ENCODE data around the gene DGAT2.

Gene DGAT2

DNA sequence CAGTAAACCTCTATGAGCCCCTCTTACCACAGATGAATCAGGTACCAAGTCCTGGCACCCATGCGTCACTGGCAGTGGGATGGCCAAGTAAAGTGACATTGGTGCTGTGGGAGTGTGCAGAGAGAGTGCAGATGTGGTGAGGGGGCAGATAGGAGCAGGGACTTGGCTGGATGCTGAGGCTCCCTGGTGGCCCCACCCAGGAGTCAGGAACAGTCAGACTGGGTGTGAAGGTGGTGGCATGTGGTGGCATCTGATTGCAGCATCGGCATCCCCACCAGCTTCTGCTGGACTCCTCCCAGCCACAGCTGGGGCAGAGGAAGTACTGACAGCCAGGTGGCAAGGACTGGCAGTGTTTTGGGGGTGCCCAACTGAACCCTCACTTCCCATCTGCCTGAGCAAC, 11.4 kb downstream of the DGAT2 start:
- no peak for DNase-seq (ENCODE audit: low read depth)
- H3K4me3 ChIP-seq (ENCODE audit: low read depth, low read length) = no peak overlapping the region
- TF ChIP-seq, protein P1, sequence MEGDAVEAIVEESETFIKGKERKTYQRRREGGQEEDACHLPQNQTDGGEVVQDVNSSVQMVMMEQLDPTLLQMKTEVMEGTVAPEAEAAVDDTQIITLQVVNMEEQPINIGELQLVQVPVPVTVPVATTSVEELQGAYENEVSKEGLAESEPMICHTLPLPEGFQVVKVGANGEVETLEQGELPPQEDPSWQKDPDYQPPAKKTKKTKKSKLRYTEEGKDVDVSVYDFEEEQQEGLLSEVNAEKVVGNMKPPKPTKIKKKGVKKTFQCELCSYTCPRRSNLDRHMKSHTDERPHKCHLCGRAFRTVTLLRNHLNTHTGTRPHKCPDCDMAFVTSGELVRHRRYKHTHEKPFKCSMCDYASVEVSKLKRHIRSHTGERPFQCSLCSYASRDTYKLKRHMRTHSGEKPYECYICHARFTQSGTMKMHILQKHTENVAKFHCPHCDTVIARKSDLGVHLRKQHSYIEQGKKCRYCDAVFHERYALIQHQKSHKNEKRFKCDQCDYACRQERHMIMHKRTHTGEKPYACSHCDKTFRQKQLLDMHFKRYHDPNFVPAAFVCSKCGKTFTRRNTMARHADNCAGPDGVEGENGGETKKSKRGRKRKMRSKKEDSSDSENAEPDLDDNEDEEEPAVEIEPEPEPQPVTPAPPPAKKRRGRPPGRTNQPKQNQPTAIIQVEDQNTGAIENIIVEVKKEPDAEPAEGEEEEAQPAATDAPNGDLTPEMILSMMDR (IDR thresholded peaks at IDR 0.05; ENCODE audit: low read depth, low read length, missing control alignments) = no peak

DNA sequence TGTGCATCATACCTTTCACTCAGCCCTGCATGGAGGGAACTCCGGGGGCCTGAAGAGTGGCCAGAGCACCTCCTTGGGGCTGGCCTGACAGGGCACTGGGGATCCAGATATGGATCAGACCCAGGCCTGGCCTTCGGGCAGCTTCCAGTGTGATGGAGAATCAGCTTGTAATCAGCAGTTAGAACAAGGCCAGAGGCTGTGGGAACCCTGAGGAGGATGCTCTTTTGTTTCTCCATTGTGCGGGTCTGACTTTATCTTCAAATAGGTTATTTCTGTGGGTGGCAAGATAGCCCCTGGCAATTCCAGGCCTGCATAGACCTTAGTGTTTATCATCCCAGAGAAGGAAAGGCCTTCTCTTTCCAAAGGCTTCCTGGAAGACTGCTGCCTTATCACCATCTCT, 12.3 kb downstream of the DGAT2 start:
- DNase-seq (ENCODE audit: low read depth) = no peak
- TF ChIP-seq, protein P1 (IDR thresholded peaks at IDR 0.05; ENCODE audit: low read depth, low read length, missing control alignments) = no peak
- no peak overlapping the region for H3K4me3 ChIP-seq (ENCODE audit: low read depth, low read length)

DNA sequence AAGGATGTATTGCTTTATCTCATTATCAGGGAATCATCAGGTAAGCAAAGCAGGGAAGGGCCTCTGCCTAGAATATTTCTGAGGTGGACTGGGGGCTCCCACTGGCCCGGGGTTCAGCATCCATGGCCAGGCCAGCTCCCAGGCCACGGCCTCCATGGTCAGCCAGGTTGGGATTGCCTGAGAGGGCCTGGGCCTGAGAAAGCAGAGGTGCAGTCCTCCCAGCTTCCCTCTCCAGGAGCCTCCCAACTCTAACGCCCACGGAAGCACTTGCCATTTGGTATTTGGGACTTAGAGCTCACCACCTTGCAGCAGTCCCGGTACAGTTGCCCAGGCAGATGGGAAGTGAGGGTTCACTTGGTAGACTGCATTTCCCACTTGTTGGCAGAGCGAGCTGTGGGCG, 12.7 kb downstream of the DGAT2 start:
- no peak for DNase-seq (ENCODE audit: low read depth)
- TF ChIP-seq, protein P1 (IDR thresholded peaks at IDR 0.05; ENCODE audit: low read depth, low read length, missing control alignments) = no peak
- H3K4me3 ChIP-seq (ENCODE audit: low read depth, low read length) = no peak overlapping the region

DNA sequence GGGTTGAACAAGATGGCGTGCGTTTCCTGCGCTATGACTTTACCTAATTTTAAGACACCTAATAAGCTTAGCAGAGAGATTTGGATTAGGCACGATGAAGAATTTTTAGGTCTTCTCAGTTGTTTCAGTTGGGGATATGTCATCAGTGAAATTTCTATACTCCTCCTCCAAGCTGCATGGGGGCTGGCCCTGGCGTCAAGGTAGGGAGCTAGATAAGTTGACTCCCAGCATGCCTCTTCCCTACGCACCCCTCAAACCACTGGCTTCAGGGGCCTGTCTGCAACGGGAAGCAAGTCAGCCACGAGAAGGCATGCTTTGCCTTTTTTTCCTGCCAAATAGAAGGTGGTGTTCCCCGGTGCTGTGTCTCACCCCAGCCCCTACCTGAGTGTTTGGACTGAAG, 13.3 kb downstream of the DGAT2 start:
- no peak for DNase-seq (ENCODE audit: low read depth)
- H3K4me3 ChIP-seq (ENCODE audit: low read depth, low read length) = no peak overlapping the region
- TF ChIP-seq, protein P1 (IDR thresholded peaks at IDR 0.05; ENCODE audit: low read depth, low read length, missing control alignments) = no peak

DNA sequence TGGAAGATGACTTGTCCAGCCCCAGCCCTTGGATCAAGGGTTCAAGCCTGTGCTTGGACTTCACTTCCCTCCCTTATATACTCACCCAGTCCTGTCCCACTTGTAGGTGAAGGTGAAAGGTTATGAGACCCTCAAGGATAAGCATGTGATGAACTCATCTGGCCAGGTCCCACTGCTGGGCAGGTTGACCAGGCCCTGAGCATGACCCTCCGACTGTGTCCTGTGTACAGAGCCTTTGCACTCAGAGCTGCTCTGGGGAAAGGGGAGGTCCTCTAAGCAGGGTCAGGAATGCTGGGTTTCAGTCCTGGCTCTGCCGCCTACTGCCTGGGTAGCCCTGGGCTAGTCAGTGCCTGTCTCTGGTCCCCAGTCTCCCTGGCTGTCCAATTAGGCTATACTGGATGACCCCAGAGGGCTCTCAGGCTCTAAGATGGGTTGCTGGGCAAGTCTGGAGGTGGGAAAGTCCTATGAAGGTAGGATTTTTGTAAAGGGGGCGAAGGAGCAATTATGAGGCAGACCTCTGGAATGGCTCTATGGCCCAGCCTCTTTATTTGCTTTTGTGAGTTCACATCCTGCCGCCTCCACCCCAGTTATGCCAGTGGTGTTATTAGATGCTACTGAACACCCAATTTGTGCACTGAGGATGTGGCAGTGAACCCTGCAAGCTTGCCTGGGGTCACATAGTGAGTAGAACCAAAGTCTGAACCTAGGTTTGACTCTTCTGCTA, 14.1 kb downstream of the DGAT2 start:
- TF ChIP-seq, protein P1 (IDR thresholded peaks at IDR 0.05; ENCODE audit: low read depth, low read length, missing control alignments) = no peak
- DNase-seq (ENCODE audit: low read depth) = no peak
- H3K4me3 ChIP-seq (ENCODE audit: low read depth, low read length) = no peak overlapping the region

DNA sequence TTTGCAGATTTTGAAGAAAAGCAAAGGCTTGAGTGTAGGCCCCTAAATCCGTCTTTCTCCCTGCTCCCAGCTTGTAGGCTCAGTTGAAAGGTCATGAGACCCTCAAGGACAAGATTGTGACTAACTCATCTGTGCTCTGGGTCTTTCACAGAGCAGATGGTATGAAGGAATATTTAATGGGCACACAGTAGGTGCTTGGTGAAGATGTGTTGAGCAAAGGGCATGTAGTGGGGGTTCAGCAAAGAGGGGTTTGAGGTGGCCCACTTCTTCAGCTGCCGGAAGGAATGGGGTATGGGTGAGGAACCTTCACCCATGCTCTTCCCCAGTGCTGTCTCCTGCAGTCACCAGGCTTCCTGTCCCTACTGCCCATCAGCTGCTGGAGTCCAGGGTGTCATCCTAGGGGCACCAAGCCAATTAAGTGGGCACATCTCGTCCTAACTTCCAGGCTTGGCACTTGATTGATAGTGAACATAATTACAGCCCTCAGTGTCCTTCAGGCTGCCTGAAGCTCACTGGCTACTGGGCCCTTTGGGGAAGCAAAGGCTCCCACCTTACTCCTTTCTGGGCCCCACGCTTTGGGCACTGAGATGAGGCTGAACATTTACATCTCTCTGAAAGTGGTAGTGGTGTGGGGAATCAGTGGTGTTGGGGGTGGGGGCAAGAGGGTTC, 15.0 kb downstream of the DGAT2 start:
- H3K4me3 ChIP-seq (ENCODE audit: low read depth, low read length) = no peak overlapping the region
- TF ChIP-seq, protein P1 (IDR thresholded peaks at IDR 0.05; ENCODE audit: low read depth, low read length, missing control alignments) = no peak

DNA sequence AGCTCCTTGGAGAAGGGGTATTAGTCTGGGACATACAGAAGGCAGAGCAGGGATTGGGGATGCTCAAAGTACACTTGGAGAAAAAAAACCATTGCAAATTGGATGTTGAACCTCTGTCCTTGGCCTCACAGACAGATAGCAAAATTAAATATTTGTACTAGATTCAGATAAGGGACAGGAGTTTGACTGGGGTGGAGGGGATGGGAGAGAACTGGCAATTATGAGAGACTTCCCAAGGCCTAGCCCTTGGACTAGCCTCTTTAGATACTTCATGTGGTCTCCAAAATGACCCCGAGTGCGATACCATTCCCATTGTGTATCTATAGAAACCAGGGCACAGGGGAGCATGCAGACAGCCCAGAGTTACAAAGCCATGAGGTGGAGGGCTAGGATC, 15.5 kb downstream of the DGAT2 start:
- TF ChIP-seq, protein P1 (IDR thresholded peaks at IDR 0.05; ENCODE audit: low read depth, low read length, missing control alignments) = no peak
- DNase-seq (ENCODE audit: low read depth) = no peak
- no peak overlapping the region for H3K4me3 ChIP-seq (ENCODE audit: low read depth, low read length)

More for the DNA sequence above, 15.0 kb downstream of the DGAT2 start:
- no peak for DNase-seq (ENCODE audit: low read depth)

All from GM12864 (cell line).